OCI-LY7 (cell line): ENCODE data around the gene TMEM18. TPM values are rescaled to one million over a fixed set of nuclear protein-coding genes. Genes with fewer than 3 reads are reported as not detected.

Experiments
- BruUV-seq: library from RNA; stranded (reverse); fragments of 400-500 nt; replicated peaks from 2 replicates; lab custom pipeline; 2021; lab: Mats Ljungman, UMichigan
- CTCF ChIA-PET: fragments of 300-600 bp; sonication (Branson Sonifier 250); formaldehyde crosslinking; loops from one replicate; lab custom pipeline; 2022; ENCODE audit warnings: antibody characterized with exemption; ENCODE audit not compliant: unreplicated experiment; lab: Charles Lee
- POLR2A ChIA-PET: fragments of 300-600 bp; sonication (Branson Sonifier 250); formaldehyde crosslinking; loops from one replicate; lab custom pipeline; 2022; ENCODE audit warnings: antibody characterized with exemption; lab: Charles Lee
- DNase-seq: peaks from one replicate; pipeline ENCODE4 v3.0.0-alpha.2; 2015; ENCODE audit warnings: low spot score
- H2AFZ ChIP-seq: fragments of 200-600 bp; sonication (generic), shearing (Covaris generic); 2 replicates; pipeline ENCODE4 v1.6.1; 2014; ENCODE audit warnings: mild to moderate bottlenecking, antibody characterized with exemption, low read length, moderate library complexity
- H3K27ac ChIP-seq: fragments of 200-600 bp; sonication (generic); 2 replicates; pipeline ENCODE4 v1.5.1; 2014; ENCODE audit warnings: mixed run types, low read depth, mild to moderate bottlenecking, moderate library complexity, low read length, inconsistent platforms; ENCODE audit not compliant: poor library complexity, severe bottlenecking
- H3K36me3 ChIP-seq: fragments of 200-600 bp; sonication (generic); 2 replicates; pipeline ENCODE4 v1.6.1; 2014; ENCODE audit warnings: mild to moderate bottlenecking, antibody characterized with exemption, low read length, moderate library complexity, mixed read lengths; ENCODE audit not compliant: insufficient read depth
- H3K4me1 ChIP-seq: fragments of 200-600 bp; sonication (generic); 2 replicates; pipeline ENCODE4 v1.5.1; 2014; ENCODE audit warnings: mild to moderate bottlenecking, low read length; ENCODE audit not compliant: insufficient read depth, poor library complexity, severe bottlenecking
- H3K4me2 ChIP-seq: fragments of 200-600 bp; sonication (generic); 2 replicates; pipeline ENCODE4 v1.6.1; 2014; ENCODE audit warnings: mild to moderate bottlenecking, low read length
- H3K4me3 ChIP-seq: fragments of 200-600 bp; sonication (generic); 2 replicates; pipeline ENCODE4 v1.5.1; 2014; ENCODE audit warnings: mild to moderate bottlenecking, low read depth, low read length; ENCODE audit not compliant: poor library complexity, severe bottlenecking
- H3K79me2 ChIP-seq: fragments of 200-600 bp; sonication (generic); 2 replicates; pipeline ENCODE4 v1.6.1; 2016; ENCODE audit warnings: low read depth, mild to moderate bottlenecking, low read length, moderate library complexity, mixed read lengths; ENCODE audit not compliant: insufficient read depth
- H3K9me2 ChIP-seq: fragments of 200-600 bp; sonication (generic); 2 replicates; pipeline ENCODE4 v1.6.1; 2016; ENCODE audit warnings: mild to moderate bottlenecking, low read length, mixed read lengths; ENCODE audit not compliant: insufficient read depth
- H3K9me3 ChIP-seq: fragments of 200-600 bp; sonication (generic); 2 replicates; pipeline ENCODE4 v1.6.1; 2014; ENCODE audit warnings: mild to moderate bottlenecking, mixed run types, low read length, mixed read lengths
- H4K20me1 ChIP-seq: fragments of 200-600 bp; sonication (generic); 2 replicates; pipeline ENCODE4 v1.6.1; 2014; ENCODE audit warnings: mild to moderate bottlenecking, antibody characterized with exemption, low read length, moderate library complexity, mixed read lengths; ENCODE audit not compliant: insufficient read depth
- EZH2phosphoT487 ChIP-seq: fragments of 200-600 bp; sonication (generic); IDR thresholded peaks from 2 replicates; pipeline ENCODE4 v1.6.1; 2018; ENCODE audit warnings: low read depth, borderline replicate concordance, mild to moderate bottlenecking, mixed run types, antibody characterized with exemption, low read length, moderate library complexity, mixed read lengths
- intact Hi-C: fragments of 100-400 bp; cut with micrococcal nuclease; formaldehyde crosslinking; loops from one replicate; pipeline ENCODE4 v1.10.0; 2022; ENCODE audit not compliant: unreplicated experiment
- total RNA-seq, 2 experiments: library from RNA; depleted of rRNA in 1 of 2; stranded (reverse); fragments of >200 nt in 1 of 2; shearing (Covaris generic) in 1 of 2; gene quantifications; 2 replicates each; pipeline ENCODE4 v1.2.3, GENCODE V29; 2014 to 2022
- TF ChIP-seq, protein P1 (sequence below): fragments of 200-600 bp; sonication (generic); conservative IDR thresholded peaks from 2 replicates; pipeline ENCODE4 v1.5.1; 2014; ENCODE audit warnings: mild to moderate bottlenecking, antibody characterized with exemption, low read length, moderate library complexity, mixed read lengths

Gene TMEM18
- total RNA-seq, 2 experiments from 2014 or later: 18.2 to 31.1 TPM

DNA sequence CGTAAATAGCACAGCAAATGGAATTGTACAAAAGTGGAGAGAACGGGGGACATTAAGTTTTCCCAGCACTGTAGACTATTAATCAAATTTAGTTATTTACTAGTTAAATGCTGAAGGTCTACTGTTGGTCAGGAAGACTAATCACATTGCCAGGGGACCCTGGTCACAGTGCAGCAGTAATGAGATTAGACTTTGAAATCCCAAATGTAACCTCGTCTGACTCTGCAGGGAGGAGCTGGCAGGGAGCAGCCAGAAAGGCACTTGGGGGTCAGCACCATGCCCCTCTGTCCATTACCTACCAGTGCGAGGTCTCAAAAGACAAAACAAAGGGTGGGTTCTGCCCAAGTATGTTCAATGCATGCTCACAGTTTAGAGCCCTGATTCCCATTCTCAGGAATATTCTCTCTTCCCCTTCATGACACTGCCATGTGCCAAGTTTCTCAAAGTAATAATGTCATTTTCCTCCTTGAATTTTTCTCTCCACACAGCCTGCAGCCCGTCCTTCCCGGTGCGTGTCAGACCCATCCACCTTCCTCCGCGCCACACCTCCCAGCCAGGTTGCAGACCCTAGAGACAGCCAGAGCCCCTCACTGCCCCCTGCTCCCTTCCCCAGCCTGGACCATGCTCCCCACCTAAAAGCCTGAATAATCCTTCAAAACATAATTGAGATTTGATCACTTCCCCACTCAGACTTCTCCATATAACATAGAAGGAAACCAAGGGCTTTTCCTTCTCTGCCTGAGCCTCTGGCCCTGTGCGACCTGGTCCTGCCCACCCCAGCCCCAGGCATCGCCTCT lies 52.5 kb downstream of the TMEM18 start:
- Histone ChIP-seq H3K9me2 (no peaks in the 10 kb centered on the region), H3K79me2 (no peaks in the 10 kb centered on the region), H3K27ac (no peak overlapping the region), H2AFZ (no peak overlapping the region), H3K4me3 (no peak overlapping the region), H3K4me2 (no peak overlapping the region), H3K36me3 (no peaks in the 10 kb centered on the region), H4K20me1 (no peaks in the 10 kb centered on the region), H3K9me3 (no peaks in the 10 kb centered on the region), H3K4me1 (no peaks in the 10 kb centered on the region)
- intact Hi-C loops: no loop called here
- no TSS peak for BruUV-seq
- TF ChIP-seq EZH2phosphoT487: no peak
- TF ChIP-seq, protein P1, sequence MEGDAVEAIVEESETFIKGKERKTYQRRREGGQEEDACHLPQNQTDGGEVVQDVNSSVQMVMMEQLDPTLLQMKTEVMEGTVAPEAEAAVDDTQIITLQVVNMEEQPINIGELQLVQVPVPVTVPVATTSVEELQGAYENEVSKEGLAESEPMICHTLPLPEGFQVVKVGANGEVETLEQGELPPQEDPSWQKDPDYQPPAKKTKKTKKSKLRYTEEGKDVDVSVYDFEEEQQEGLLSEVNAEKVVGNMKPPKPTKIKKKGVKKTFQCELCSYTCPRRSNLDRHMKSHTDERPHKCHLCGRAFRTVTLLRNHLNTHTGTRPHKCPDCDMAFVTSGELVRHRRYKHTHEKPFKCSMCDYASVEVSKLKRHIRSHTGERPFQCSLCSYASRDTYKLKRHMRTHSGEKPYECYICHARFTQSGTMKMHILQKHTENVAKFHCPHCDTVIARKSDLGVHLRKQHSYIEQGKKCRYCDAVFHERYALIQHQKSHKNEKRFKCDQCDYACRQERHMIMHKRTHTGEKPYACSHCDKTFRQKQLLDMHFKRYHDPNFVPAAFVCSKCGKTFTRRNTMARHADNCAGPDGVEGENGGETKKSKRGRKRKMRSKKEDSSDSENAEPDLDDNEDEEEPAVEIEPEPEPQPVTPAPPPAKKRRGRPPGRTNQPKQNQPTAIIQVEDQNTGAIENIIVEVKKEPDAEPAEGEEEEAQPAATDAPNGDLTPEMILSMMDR: no peak
- ChIA-PET POLR2A (interaction anchor here (0.6 kb wide), 1 partner anchor 396 kb away, joined by 3 read pairs; no protein-coding TSS in a partner anchor), CTCF (no interaction called here)
- no peak for DNase-seq

DNA sequence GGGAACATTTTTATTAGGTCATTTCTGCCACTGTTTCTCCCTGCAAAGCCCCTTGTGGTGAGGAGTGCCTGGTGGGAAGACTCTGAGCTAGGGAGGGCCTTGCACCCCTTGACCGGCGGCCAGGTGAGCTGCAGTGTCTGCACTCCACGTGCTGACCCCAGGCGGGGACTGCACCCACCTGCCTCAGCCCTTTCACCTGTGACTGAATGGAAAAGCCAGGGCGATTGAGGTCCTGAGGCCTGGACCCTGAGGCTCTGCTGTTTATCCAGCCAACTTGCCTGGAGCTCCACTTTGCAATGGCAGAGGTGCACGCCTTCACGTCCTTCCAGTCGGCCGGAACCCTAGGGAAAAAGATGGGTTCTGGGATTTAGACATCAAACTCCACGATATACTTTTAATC lies 53.1 kb downstream of the TMEM18 start:
- Histone ChIP-seq H3K4me2 (no peak overlapping the region), H3K79me2 (no peaks in the 10 kb centered on the region), H3K4me1 (no peaks in the 10 kb centered on the region), H3K9me2 (no peaks in the 10 kb centered on the region), H3K36me3 (no peaks in the 10 kb centered on the region), H3K4me3 (no peak overlapping the region), H3K27ac (no peak overlapping the region), H4K20me1 (no peaks in the 10 kb centered on the region), H3K9me3 (no peaks in the 10 kb centered on the region), H2AFZ (no peak overlapping the region)
- TF ChIP-seq, protein P1: no peak
- no peak for TF ChIP-seq EZH2phosphoT487
- BruUV-seq: no TSS peak
- intact Hi-C loops: no loop called here
- ChIA-PET CTCF (no interaction called here), POLR2A (interaction anchor here (0.6 kb wide), 1 partner anchor 397 kb away, joined by 3 read pairs; no protein-coding TSS in a partner anchor)
- no peak for DNase-seq

DNA sequence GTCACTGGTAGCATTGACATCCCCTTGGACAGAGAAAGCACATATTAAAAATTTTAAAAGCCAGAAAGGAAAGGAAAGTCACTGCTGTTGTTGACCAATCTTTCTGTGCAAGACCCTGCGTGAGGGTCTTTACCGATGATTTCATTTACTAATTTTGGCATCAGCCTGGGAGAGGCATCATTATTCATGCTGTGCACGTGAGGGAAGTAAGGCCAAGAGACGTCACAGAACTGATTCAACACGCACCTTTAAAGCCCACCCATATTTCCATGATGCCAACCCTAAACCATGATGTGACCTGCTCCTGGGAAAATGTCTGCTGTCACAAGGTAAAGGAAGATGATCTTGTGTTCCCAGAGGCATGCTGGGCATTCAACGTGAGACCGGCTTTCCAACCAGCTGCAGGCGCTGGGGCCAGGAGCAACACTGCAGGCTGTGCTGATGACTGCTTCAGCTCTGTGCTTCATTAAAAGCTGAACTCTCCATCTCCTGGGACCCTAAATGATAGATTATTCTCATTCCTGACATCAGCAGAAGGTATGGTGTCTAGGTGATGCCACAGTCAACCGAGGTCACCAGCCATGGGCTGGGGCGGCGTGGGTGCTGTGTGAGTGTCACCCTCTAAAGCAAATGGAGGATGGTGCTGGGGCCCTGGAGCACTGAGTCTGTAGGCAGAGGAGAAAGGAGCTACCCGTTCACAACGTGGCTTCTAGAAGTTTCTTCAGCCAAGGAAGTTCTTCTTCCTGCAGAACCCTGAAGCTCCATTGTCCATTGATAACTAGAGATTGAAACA lies 53.9 kb downstream of the TMEM18 start:
- H3K4me2 ChIP-seq: no peak overlapping the region
- no peak for DNase-seq
- no peak for TF ChIP-seq EZH2phosphoT487
- TF ChIP-seq, protein P1: no peak
- intact Hi-C loops: no loop called here
- H3K36me3 ChIP-seq: no peaks in the 10 kb centered on the region
- H3K4me3 ChIP-seq: no peak overlapping the region
- H3K27ac ChIP-seq: no peak overlapping the region
- H3K9me3 ChIP-seq: no peaks in the 10 kb centered on the region
- no peak overlapping the region for H2AFZ ChIP-seq
- POLR2A ChIA-PET: no interaction called here
- no TSS peak for BruUV-seq
- no peaks in the 10 kb centered on the region for H3K79me2 ChIP-seq
- H3K9me2 ChIP-seq: no peaks in the 10 kb centered on the region
- CTCF ChIA-PET: no interaction called here
- no peaks in the 10 kb centered on the region for H3K4me1 ChIP-seq
- no peaks in the 10 kb centered on the region for H4K20me1 ChIP-seq
